Measurements from ENCODE around the gene PSTK.

Gene PSTK

DNA sequence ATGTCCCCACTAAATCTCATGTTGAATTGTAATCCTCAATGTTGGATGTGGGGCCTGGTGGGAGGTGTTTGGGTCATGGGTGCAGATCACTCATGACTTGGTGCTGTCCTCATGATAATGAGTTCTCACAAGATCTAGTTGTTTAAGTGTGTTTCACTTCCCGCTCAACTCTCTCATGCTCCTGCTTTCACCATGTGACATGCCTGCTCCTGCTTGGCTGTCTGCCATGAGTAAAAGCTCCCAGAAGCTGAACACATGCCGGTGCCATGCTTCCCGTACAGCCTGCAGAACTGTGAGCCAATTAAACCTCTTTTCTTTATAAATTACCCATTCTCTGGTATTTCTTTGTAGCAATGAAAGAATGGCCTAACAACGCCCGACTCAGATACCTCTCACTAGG lies 6.2 kb upstream of the PSTK start:
- no peak overlapping the region for H3K4me3 ChIP-seq (replicated peaks in 1 of 2; ENCODE audit: low read depth in 2 of 2, low read length in 2 of 2)
- TF ChIP-seq CTCF (IDR thresholded peaks at IDR 0.05; ENCODE audit: low read depth, low read length): no peak
- DNase-seq (ENCODE audit: low read depth in 2 of 2): peak in 1 of 2 donors; percentile 10

GRCh38 chr10:122974543-122975064 lies 5.6 kb upstream of the PSTK start:
- no peak for DNase-seq (ENCODE audit: low read depth in 2 of 2)
- no peak for TF ChIP-seq CTCF (IDR thresholded peaks at IDR 0.05; ENCODE audit: low read depth, low read length)
- no peak overlapping the region for H3K4me3 ChIP-seq (replicated peaks in 1 of 2; ENCODE audit: low read depth in 2 of 2, low read length in 2 of 2)

DNA sequence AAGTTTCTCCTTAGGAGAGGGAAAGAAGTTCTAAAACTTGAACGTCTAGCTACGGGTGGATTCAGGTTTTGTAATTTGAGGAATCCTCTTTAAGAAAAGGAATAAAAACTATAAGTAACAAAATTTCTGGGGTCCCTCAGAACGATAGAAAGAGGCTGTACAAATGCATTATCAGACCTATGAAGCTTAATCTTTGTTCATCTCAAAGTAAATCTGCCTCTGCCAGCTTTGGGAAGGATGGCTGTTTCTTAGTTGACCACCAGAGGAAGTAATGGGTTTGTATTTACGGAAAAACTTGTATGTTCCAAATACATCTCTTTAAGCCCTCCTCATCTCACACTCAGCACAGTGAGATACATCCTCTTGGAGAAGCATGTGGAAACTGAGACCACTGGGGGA lies 864 bp downstream of the PSTK start:
- peak; percentile 71 for TF ChIP-seq CTCF (IDR thresholded peaks at IDR 0.05; ENCODE audit: low read depth, low read length)
- DNase-seq (ENCODE audit: low read depth in 2 of 2): peak; percentile 55 to 69
- H3K4me3 ChIP-seq (replicated peaks in 1 of 2; ENCODE audit: low read depth in 2 of 2, low read length in 2 of 2): peak overlapping the region; percentile 79 to 91

DNA sequence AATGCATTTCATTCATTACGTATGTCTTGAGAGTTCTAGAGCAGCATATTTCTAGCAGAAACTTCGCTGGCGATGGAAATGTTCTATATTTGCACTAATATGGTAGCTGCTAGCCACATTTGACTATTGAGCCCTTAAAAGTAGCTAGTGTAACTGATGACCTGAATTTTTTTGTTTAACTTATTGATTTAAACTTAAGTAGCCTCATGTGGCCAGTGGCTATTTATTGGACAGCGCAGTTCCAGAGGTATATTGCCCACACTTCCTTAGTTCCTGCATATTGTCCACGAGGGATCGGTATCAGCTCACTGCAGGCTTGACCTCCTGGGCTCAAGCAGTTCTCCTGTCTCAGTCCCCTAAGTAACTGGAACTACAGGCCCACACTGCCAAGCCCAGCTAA lies 3.7 kb downstream of the PSTK start:
- TF ChIP-seq CTCF (IDR thresholded peaks at IDR 0.05; ENCODE audit: low read depth, low read length): no peak
- DNase-seq (ENCODE audit: low read depth in 2 of 2): no peak
- H3K4me3 ChIP-seq (replicated peaks in 1 of 2; ENCODE audit: low read depth in 2 of 2, low read length in 2 of 2): no peak overlapping the region

DNA sequence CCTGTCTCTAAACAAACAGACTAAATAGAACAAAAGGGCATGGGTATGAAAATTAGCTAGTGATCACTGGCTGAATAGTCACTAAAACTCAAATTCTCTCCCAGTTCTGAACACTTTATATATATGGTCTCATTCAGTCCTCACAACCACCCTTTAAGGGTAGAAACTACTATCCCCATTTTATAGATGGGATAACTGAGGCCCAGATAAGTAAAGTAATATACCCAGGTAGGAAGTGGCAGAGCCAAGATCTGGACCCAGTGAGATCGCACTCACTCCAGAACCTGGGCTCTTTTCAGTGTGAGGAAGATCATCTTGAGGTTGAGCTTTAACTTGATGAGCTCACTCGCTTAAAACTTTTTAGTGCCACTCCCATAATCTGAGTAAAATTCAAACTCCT lies 4.5 kb downstream of the PSTK start:
- no peak for TF ChIP-seq CTCF (IDR thresholded peaks at IDR 0.05; ENCODE audit: low read depth, low read length)
- H3K4me3 ChIP-seq (replicated peaks in 1 of 2; ENCODE audit: low read depth in 2 of 2, low read length in 2 of 2): no peak overlapping the region
- DNase-seq (ENCODE audit: low read depth in 2 of 2): no peak

DNA sequence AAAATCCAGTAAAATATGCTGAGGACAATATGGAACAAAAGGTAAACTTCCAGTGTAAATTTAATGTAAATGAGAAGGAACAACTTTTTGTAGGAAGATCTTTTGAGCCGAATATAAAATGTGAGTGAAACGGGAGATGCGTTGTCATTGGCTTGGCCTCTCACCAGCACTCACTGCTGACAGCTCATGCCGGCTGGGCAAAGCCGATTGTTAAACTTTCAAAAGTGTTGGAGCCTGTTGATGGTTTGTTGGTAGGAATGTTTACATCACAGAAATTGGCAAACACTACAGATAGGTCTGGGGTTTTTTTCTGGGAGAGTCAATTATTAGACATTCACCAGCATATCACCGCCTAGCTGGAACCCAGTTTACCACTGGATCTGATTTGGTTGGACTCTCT lies 6.1 kb downstream of the PSTK start:
- no peak for TF ChIP-seq CTCF (IDR thresholded peaks at IDR 0.05; ENCODE audit: low read depth, low read length)
- no peak overlapping the region for H3K4me3 ChIP-seq (replicated peaks in 1 of 2; ENCODE audit: low read depth in 2 of 2, low read length in 2 of 2)
- DNase-seq (ENCODE audit: low read depth in 2 of 2): no peak

DNA sequence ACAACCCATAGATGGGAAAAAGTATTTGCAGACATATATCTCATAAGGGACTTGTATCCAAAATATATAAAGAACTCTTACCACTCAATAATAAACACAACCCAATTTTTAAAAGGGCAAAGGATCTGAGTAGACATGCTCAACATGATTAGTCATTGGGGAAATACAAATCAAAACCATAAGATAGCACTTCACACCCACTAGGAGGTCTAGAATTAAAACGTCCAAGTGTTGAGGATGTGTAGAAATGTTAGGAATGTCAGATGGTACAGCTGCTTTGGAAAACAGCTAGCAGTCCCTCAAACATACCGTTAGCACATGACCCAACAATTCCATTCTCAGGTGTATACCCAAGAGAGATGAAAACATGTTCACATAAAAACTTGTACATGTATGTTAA lies 8.3 kb downstream of the PSTK start:
- no peak for DNase-seq (ENCODE audit: low read depth in 2 of 2)
- no peak overlapping the region for H3K4me3 ChIP-seq (replicated peaks in 1 of 2; ENCODE audit: low read depth in 2 of 2, low read length in 2 of 2)
- no peak for TF ChIP-seq CTCF (IDR thresholded peaks at IDR 0.05; ENCODE audit: low read depth, low read length)

Data from cardiac fibroblast (primary cell).